Activated CD4-positive, alpha-beta T cell treated with anti-CD3 and anti-CD28 coated beads for 1 hour (primary cell): ENCODE measurements around the gene HSPA12A.

Experiments used
- DNase-seq: peaks from one replicate; pipeline ENCODE4 v3.0.0-alpha.2; 2020

The HSPA12A gene

DNA sequence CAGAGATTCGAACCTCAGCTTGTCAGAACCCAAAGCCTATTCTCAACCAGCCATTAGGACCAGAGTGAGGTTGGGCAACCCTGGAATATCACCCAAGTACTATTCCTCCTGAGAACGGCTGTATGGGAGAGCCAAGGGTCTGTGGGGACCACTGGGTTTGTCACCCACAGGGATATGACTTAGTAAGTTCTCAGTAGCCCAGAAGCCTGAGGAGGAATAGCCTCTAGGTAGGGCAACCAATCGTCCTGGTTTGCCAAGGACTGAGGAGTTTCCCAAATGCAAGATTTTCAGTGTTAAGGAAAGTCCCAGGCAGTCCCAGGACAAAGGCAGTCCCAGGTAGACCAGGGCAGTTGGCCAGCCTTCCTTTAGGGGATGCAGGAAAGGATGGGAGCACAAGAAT lies 74.9 kb downstream of the HSPA12A start:
- DNase-seq: no peak

DNA sequence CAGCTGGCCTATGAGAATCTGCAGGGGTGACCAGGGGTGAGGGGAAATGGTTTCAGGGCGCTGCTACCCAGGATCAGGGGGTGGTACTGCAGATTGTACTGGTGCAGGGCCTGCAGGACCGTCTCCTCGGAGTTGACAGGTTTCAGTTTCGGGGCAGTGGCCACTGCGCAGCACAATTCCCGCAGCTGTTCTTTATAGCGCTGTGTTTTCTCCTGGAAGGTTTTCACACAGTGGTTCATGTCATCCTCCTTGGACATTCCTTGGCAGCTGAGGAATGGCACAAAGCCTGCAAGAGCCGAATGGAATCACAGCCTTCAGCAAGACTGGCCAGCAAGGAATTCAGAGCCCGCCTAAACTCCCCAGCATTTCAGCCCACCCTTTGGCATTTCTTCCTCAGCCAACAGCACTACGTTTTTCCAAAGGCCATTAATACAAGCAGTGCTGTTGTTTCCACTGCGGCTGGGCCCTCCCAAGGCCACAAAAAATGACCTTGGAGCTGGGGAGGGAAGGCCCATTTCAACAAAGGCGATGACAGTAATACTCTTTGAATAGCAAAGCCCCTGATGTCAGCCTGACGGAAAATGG lies 76.7 kb downstream of the HSPA12A start:
- DNase-seq: no peak

DNA sequence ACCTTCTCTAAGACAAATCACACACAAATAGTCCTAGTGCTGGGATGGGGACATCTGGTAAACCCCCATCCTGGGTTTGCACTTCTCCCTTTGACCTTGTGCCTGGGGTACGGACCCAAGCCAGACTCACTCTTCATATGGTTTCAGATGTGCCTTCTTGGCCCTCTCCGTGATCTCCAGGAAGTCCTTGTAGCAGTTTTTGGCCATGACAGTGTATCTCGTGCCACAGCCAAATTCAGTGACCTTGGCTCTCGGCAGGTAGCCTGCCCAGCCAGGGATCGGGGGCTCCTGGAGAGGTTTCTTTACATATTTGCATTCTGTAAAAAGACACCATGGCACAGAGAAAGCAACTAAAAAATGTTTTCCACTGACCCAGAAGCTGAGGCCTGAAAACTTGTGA lies 77.7 kb downstream of the HSPA12A start:
- no peak for DNase-seq

DNA sequence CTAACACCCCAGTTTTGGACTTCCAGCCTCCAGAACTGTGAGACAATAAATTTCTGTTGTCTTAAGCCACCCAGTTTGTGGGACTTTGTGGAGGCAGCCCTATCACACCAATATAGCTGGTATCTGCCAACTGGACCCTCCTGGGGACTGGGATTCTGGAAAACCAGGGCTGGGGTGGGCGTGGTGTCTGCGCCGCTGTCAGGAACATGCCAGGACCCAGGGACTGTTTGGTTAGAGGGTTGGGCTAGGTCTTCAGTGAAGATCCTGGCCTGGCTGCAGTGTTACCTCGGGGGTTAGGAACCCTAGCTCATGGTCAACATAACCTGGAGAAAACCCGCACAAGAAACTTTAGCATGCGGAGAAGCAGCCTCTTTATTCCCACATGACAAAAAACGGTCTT lies 79.0 kb downstream of the HSPA12A start:
- DNase-seq: no peak

DNA sequence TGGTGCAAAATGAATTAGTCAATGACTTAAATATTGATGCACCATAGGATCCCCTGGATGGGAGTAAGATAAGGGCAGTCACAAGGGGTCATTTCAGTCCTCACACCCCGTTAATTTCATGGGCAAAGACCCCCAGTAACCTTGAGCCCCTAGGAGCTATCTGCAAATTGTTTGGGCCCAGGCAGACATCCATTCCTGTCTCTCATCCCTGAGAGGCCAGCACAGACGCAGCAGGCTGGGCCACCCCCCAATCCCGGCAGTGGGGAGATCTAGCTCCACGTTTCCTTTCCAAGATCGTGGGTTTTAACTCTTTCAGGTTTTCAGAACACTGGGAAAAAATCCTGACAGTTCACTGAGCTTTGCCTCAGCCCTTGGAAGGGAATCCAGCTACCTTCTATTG lies 81.5 kb downstream of the HSPA12A start:
- DNase-seq: no peak

DNA sequence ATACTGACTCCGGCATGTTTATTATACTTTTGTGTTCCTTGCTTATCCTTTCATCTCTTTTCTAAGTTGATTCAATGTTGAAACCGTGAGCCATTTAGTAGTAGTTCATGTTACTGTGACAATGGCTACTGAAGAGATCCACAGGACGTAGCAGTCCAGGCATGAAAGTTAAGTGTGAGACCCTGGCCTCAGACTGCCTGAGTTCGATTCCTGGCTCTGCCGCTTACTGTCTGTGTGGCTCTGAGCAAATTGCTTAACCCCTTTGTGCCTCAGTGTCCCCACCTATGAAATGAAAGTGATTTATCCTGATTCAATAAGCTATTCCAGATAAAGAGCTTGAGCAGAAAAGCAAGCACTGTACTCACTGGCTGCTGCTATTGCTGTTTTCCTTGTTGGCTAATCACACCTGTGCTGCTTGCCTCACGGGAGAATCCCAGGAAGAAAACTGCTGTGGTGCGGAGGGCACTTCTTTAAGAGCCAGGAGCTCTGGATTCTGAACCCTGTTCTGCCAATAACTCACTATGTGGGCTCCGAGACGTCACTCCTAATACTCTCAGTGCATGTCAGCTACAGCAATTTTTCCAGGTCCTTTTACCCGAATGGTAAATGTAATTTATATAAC lies 83.2 kb downstream of the HSPA12A start:
- DNase-seq: no peak

DNA sequence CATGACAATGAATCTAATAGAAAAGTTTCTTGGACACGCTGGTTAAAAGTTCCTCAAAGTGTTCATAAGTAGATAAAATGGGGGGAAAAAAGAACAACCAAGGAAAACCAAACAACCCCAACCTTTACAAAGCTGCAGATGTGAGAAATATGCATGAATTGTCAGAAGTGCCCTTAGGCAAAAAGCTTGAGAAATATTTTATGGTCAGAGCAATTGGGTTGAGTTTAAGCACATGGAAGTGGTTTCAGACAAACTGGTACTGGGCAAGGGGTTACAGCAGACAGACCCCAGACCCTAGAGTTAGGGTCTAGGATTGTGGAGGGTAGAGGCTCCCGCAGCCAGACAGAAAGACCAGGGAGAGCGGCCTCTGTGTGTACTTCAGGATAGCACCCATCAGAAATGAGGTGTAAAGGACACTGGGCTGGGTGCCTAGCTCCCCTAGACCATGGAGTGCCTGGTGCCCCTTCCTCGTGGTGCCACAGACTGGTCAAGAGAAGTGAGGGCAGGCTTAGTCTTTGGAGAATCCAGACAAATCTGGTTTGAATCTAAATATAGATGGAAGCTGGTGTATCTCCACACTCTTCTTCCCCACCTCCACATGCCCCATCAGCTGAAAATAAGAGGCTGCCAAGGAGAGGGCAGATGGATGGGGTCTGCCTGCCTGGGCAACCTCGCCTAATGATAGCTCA lies 84.4 kb downstream of the HSPA12A start:
- DNase-seq: no peak

DNA sequence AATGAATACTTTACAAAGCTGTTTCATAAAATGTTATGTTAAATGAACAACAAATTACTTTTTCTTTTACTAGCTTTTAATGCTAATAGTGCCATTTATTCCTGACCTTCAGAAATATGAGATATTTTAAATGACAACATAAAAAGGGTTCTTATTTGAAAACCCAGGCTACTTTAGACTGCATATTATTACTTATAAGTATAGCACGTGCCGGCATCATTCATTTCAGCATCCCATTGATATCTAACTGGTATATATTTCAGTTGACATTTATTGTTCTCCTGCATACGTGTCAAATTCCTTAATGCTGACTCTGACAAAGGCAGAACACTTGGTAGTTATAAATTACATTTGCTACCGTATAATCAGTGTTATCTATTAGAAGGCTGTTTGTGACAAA lies 86.3 kb downstream of the HSPA12A start:
- DNase-seq: no peak

DNA sequence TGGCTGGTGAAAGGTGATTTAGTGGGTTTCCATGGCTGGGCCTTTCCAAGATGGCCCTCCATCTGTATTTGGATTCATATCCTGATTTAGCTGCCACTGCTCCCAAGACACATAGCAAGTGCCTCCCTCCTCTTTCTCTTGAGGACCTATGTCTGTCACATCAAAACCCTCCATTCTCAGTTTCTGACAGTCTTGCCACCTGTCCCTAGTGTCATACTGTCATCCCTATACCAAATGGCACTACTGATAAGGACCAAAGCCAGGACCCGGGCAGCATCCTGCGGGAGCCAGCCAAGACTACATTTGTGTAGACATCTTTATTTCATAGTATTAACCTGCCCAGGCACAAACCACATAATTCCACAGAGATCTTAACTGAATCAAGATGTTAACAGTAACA lies 86.8 kb downstream of the HSPA12A start:
- no peak for DNase-seq

DNA sequence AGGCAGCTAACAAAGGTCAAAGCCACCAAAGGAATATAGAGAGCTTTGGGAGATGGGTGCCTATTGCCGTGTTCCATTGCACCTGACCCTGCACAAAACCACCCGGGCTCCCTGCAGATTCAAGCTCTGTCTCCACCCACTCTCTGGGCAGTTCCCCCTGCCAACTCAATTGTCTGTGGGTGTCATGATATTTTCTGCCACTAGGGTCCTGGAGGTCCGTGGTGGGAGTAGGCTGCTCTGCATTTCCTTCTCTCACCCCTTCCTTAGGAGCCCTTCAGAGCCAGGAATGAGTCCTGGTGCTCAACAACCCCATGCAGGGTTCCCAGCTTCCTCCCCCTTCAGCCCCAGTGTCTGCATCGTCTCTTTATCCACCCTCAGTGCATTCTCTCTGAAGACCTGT lies 87.5 kb downstream of the HSPA12A start:
- no peak for DNase-seq

DNA sequence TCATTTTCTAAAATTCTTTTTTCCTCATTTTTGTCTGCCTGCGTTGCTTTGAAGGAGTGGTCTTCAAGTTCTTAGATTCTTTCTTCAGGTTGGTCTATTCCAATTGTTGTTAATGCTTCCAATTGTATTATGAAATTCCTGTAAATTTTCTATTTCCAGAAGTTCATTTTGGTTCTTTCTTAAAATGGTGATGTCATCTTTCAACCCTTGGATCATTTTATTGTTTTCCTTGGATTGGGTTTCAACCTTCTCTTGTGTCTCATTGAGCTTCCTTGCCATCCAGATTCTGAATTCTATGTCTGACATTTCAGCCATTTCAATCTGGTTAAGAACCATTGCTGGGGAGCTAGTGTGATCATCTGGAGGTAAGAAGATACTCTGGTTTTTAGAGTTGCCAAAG lies 88.5 kb downstream of the HSPA12A start:
- no peak for DNase-seq

DNA sequence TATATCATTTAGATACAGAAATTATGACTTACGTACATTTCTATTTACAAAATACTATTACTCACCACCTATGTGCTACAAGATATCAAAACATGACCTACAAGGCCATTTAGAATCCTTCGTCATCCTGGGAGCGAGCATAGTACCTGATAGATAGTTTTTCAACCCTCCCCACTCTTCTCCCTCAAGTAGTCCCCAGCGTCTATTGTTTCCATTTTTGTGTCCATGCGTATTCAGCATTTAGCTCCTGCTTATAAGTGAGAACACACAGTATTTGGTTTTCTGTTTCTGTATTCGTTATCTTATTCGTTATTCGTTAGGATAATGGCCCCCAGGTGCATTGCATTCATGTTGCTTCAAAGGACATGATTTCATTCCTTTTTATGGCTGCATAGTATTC lies 93.5 kb downstream of the HSPA12A start:
- no peak for DNase-seq

DNA sequence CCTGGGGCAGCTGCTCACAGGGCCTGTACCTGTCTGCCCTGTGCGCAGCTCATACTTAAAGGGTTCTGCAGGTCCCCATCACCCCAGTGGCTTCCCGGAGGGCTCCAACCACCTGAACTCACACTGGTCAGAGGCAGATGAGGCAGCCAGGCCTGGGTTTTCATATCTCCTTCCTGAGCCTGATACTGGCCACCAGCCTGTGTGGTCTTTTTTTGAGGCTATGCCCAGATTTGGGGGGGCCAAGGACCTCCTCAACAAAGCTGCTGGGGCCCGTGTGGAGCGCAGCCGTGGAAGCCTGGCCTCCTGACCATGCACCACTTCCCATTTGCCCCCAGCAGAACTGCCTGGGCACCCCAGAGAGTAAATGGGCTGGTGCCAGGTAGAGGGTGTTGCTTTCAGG lies 95.9 kb downstream of the HSPA12A start:
- no peak for DNase-seq

DNA sequence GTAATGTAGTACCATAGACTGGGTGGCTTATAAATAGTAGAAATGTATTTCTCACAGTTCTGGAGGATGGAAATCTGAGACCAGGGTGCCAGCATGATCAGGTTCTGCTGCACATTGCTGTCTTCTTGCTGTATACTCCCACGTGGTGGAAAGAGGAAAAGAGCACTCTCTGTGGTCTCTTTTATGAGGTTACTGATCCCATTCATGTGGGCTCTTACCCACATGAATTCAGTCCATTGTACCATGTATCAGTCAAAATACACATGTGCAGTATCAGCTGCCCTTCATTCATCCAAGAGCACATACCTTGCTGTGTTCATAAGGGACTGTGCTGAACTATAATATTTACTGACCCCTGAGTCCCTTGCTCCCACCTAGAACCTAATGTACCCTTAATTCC lies 104.5 kb downstream of the HSPA12A start:
- DNase-seq: no peak

DNA sequence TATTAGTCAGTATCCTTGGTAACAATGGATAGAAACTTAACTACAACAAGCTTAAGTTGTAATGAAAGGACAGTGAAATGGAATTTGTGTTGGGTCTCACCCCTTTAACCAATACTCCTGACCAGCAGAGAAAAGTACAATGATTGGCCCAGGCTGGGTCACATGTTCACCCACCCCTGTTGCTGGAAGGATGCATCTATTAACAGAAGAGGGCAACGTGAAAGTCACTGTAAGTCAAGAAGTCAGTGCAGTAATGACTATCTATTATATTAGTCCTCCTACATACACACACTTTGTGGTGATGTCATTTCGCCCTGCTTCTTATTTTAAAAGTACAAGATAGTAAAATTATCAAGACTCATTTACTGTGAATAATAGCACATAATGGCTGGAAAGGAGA lies 105.4 kb downstream of the HSPA12A start:
- DNase-seq: no peak

DNA sequence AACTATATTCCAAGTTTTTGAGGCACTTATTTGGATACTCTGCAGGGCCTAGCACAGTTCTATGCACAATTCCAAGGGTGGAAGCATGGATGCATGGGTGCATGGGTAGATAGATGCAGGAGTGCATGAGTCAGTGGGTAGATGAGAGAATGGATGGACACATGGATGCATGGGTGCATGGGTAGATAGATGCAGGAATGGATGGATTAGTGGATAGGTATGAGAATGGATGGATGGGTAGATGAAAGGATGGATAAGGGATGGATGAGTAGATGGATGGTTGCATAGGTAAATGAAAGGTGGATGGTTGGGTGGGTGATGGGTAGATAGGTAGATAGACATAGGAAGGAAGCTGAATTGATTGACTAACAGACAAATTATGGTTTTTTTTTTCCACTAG lies 106.0 kb downstream of the HSPA12A start:
- no peak for DNase-seq

DNA sequence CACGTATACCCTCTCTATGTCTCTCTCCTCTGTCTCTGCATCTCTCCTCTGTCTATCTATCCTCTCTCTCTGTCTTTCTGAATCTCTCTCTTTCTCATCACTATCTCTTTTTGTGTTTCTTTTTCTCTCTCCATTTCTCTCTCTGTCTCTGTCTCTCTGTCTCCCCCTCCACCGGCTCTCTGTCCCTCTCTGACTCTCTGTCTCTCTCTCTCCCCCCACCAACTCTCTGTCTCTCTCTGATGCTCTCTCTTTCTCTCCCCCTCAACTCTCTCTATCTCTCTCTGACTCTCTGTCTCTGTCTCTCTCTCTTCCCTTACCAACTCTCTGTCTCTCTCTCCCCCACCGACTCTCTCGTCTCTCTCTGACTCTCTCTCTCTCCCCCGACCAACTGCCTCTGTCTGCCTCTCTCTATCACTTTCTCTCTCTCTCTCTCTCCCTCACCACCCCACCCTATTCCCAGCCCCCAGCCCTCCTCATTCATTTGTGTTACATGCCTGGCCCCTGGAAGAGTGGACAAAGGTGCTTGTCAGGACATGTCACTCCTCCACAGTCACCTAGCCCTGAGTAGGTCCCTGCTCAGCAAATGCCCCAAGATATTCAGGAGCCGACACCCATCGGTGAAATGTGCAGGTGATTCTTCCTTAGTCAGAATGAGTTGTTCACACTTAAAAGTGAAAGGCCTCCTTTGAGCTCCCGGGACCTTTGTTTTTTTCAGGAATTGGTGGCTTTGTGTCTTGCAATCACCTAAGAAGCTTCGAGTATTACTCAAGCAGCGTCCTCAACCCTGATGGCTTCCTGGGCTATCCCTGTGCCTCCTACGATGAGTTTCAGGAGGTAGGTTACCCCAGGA lies 108.0 kb downstream of the HSPA12A start:
- DNase-seq: no peak

DNA sequence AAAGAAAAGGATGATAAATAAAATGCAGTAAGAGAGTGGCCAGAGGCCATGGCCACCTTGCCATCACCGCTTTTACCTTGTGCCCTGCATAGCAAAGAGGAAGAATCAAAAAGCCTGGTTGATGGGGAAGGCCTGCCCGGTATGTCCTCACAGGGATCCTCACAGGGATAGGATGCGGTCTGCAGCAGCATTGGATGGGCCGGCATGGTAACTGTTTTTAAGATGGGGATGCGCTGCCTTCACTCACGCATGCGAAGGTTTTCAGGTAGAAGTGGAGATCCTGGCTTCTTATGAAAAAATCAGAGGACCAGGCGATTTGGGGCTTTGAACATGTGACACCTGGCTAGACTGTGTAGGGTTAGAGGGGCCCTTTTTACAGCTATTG lies 109.2 kb downstream of the HSPA12A start:
- DNase-seq: no peak

DNA sequence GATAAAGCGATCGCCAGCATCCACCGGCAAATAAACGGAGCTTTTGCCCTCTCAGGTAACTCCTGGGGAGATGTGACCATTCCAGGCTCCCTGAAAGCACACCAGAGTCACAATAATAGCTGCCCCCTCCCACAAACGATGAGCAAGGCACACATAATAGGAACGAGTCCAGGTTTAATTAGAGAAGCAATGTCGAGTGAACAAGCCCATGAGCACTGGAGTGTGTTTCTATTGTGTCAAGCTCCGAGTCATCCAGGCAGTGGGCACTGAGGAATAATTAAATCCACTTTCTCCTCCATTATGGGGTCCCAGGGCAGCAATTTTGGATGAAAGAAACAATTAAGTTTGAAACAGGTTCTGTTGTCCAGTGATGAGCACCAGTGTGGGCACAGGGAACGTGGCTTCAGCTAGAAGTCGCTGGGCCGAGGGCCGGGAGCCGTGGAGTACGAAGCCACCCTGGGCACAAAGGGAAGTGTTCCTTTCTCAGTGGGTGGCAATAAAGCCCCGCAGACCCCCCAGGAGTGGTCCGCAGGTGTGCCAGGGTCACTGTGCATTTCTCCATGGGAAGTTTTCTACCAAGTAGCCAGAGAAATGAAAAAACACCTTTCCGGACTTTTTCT lies 109.7 kb downstream of the HSPA12A start:
- DNase-seq: no peak

DNA sequence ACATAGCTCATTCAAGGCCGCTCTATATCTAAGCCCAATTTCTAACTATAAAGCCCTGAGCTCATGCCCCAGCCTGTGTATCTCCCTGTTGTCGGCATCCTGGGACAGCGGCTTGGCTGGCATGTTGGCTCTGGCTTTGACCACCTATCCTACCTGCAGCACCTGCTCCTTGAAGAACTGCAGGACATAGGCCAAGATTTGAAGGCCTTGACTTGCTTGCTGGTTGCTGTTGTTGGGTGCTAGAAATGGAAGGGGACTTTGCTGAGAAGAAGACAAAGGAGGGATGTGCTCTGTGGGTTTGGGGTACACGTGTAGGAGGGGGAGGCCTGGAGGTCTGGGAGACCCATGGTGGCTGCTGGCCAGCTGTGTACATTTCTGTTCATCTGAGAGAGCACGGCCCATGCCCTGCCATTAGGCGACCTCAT lies 110.5 kb downstream of the HSPA12A start:
- no peak for DNase-seq

DNA sequence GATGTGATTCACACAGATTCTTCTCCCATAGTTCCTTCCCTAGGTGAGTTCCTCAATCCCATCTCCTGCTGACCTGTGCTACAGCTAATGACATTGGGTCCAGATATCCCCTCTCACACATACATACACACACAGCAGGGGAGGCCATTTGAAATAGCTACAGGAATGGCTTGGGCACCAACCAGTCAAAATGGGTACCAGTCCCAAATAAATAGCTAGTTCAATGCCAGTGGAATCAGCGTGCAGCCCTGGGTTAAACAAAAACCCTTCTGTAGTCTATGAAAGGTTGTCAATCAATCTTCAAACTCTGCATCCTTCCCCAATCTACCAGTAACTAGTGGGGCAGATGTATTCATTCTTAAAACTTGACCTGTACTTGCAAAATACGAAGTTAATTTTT lies 112.3 kb downstream of the HSPA12A start:
- DNase-seq: no peak

DNA sequence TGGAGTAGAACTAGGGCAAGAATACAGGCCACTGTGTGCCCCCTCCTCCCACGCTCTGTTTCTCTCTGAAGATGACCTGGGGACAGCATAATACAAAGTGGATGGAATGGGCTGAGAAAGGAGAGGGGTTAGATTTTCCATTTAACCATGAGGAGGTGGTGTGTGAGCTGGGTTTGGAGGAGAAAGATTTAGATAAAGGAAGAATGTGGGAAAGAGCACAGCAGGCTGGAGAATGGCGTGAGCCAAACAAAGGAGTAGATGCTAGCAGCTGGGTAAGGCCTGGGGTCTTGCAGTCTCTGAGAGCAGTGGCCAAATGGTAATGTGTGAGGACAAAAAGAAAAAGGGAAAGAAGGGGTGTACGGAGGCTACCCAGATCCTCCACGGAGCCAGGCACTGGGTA lies 113.0 kb downstream of the HSPA12A start:
- DNase-seq: no peak

DNA sequence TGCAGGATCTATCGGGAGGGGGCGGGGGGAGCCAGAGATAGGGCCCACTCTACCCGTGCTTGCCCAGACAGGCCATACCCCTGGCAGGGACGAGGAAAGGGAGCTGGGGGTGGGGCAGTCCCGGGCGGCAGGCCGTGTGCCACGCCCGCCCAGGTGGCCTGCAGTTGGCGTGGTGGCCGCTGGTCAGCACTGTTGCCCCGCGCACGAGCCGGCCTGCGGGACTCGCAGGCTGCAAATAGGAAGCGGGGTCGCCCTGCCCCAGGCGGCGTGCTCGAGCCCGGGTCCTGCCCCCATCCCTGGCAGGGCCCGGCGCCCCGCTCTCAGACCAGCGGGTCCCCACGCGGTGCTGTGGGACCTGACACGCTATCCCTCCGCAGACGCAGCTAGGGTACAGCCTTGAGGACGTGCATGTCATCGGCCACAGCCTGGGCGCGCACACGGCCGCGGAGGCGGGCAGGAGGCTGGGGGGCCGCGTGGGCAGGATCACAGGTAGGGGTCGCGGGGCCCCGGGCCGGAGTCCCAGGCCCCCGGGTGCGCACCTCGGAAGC lies 114.9 kb downstream of the HSPA12A start:
- DNase-seq: no peak
